ENCODE data around the gene COL24A1. TPM values are rescaled to one million over a fixed set of nuclear protein-coding genes. Genes with fewer than 3 reads are reported as not detected.

COL24A1 gene
- total RNA-seq, 4 donors from 2014 or later: 0.12 to 1.1 (median 0.58) TPM

DNA sequence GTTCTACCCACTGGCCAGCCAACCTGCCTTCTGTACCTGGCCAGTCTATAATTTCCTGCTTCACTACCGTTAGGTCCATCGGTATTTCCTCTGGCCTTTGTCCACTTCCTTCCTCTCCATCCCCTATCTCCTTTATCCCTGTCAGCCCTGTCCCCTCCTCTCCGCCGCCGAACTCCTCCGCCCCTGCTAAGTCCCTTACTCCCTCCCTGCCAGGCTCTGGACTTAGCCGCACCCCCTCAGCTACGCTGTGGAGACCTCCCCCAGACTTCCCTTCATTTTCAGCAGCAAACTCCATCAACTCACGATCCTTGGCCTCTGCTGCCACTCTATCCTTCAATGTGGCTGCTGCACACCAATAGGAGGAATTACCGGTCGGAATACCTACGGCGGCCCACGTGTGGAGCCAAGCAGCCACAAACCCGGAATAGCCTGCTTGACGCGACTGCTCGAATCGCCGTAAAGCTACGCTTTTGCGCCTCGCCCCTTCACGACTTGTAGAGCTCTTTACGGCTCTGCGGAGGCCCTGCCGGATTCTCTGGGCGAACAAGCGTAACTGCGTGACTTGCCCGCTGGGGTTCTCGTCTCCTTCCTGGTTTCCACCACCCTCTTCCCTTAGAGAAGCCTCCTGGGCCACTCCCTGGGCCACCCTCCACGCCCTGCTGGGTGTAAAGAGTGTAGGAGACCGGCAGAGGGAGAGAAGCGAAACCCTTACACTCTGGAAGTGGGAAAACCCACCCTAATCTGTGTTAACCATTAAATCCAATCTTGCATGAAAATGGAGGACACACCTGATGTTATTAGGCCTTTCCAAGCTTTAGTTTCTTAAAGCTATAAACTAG lies 448.4 kb downstream of the COL24A1 start, which contains the start of gene ZNHIT6:
ZNHIT6 (minus strand) TSS at position 444 of the 839 bp plus-strand sequence; CDS start at position 295, 149 bp downstream.
- TF ChIP-seq, protein P1, sequence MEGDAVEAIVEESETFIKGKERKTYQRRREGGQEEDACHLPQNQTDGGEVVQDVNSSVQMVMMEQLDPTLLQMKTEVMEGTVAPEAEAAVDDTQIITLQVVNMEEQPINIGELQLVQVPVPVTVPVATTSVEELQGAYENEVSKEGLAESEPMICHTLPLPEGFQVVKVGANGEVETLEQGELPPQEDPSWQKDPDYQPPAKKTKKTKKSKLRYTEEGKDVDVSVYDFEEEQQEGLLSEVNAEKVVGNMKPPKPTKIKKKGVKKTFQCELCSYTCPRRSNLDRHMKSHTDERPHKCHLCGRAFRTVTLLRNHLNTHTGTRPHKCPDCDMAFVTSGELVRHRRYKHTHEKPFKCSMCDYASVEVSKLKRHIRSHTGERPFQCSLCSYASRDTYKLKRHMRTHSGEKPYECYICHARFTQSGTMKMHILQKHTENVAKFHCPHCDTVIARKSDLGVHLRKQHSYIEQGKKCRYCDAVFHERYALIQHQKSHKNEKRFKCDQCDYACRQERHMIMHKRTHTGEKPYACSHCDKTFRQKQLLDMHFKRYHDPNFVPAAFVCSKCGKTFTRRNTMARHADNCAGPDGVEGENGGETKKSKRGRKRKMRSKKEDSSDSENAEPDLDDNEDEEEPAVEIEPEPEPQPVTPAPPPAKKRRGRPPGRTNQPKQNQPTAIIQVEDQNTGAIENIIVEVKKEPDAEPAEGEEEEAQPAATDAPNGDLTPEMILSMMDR (IDR thresholded peaks at IDR 0.05): no peak
- DNase-seq (ENCODE audit: low spot score): peak; percentile 52
- ATAC-seq (ENCODE audit: low FRiP score): peak; percentile 96

DNA sequence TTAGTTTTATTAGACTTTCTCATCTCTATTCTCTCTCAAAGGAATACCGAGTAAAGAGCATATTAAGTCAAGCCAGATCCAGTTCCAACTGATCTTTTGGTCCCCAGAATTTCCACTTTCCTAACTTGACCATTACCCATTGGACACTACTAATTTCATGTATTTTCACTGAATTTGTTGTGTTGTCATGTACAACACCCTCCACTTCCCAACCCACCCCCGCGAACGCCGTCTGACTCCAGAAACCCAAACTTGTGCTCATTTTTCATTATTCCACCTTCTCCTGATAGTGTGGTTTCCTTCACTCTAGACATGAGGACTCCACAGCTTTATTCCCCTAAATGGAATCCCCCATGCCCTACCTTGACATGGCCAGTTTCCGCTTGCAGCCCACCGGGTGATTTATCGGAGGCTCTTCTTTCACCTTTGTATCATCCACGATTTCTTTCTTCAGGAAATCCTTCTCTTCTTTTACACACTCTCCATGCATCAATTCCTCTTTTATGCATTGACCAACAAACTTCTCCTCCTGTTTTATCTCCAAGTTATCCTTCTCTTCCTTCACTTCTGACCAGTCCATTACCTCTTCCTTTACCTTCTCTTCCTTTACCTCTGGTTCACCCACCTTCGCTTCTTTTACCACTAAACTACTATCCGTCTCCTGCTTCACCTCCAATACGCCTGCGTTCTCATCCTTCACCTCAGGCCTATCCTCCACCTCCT lies 449.1 kb downstream of the COL24A1 start:
- TF ChIP-seq, protein P1 (IDR thresholded peaks at IDR 0.05): no peak
- no peak for ATAC-seq (ENCODE audit: low FRiP score)
- DNase-seq (ENCODE audit: low spot score): no peak

DNA sequence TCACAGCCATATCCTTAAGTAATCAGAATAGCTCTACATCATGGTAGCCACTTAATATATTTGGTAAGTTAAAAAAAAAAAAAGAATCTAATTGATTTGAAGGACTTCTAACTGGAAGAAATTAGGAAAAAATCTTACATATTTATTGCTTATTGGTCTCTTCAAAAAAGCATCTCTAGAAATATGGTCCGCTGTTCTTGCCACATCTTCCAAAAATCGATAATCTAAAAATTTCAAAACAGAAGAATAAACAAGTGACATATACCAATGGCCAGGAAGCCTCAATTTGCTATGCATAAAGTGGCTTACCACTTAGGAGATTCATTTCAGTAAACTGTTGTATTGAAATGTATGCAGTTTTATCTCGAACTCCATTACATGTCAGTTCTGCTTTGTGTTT lies 450.6 kb downstream of the COL24A1 start:
- no peak for DNase-seq (ENCODE audit: low spot score)
- no peak for ATAC-seq (ENCODE audit: low FRiP score)
- TF ChIP-seq, protein P1 (IDR thresholded peaks at IDR 0.05): no peak

DNA sequence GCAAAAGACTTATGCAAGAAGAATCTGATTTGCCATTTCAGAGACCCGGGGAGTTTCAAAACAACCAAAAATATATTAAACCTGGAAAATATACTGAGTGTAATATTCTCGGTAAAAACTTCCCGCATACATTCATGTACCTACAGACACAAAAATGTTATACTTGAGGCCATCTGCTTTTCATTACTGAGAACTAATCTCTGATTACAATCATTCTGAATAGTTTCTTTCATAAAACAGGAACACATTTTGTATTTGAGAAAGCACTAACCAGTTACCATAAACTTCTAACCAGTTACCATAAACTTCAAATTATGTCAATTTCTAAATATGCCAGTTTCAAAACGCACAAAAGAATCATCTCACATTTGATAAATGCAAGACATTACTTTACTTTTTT lies 456.1 kb downstream of the COL24A1 start:
- ATAC-seq (ENCODE audit: low FRiP score) (no peak), DNase-seq (ENCODE audit: low spot score) (no peak)
- TF ChIP-seq, protein P1 (IDR thresholded peaks at IDR 0.05): no peak

DNA sequence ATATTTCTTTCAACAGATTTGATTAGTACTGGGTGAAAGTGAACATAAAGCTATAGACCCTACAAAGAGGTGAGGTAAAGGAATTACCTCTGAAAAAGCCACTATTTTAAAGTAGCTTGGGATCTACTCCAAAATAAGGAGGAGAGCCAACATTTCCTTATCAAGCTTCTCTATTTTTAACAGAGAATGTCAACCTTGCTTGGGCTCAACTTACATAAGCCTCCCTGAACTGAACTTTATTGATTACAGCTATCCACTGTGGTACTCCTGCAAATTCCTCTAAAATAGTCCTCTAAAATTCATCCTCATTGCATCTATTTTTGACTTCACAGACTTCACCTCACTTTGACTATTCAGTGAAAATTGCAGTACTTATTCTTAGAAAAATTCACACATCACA lies 458.7 kb downstream of the COL24A1 start:
- DNase-seq (ENCODE audit: low spot score) (no peak), ATAC-seq (ENCODE audit: low FRiP score) (no peak)
- TF ChIP-seq, protein P1 (IDR thresholded peaks at IDR 0.05): no peak

DNA sequence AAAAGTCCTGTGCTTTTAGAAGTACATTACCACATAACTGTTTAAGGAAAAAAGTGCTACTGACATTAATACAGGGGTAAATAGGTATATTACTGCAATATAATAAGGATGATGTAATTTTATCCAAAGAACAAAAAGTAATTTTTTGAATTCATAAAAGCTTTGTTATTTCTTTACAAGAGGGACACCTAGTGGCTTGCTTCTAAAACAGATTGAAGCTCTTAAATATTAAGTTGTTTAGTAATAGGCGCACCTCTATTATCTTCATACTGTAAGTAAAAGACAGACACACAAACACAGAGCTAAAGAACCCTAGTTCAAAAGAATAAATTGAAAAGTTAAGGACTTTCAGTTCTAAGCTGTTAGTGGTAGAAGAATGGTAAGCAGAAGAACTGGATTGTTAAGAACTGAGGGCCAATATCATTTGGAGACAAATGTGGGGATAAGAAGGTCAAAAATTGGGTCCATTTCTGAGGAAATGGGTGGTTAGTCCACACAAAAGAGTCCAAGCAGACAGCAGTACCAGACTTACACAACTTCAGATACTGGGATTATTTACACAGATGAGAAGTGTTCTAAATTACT lies 463.8 kb downstream of the COL24A1 start:
- no peak for ATAC-seq (ENCODE audit: low FRiP score)
- DNase-seq (ENCODE audit: low spot score): no peak
- TF ChIP-seq, protein P1 (IDR thresholded peaks at IDR 0.05): no peak
